Upper lobe of left lung (tissue), 6 donors: ENCODE measurements around the gene CARD11. TPM values are rescaled to one million over a fixed set of nuclear protein-coding genes. Genes with fewer than 3 reads are reported as not detected.

Source experiments
- ATAC-seq, 2 donors: fragments of 200-7000 bp; cut with Tn5 transposase; one replicate each; pipeline ENCODE4 v1.9.1; 2022; ENCODE audit warnings: mild to moderate bottlenecking in 2 of 2, moderate library complexity in 2 of 2; ENCODE audit not compliant: low FRiP score in 2 of 2
- DNase-seq, 2 donors: peaks; one replicate each; pipeline ENCODE4 v3.0.0-alpha.2; 2019 to 2020
- H3K27ac ChIP-seq, 4 donors: fragments of 200-600 bp; sonication (generic); one replicate each; pipeline ENCODE4 v1.5.1; 2016 to 2019
- H3K27me3 ChIP-seq, 4 donors: fragments of 200-600 bp; sonication (generic); one replicate each; pipeline ENCODE4 v1.5.1; 2017 to 2019
- H3K36me3 ChIP-seq, 4 donors: fragments of 200-600 bp; sonication (generic); one replicate each; pipeline ENCODE4 v1.5.1; 2016 to 2019
- H3K4me1 ChIP-seq, 4 donors: fragments of 200-600 bp; sonication (generic); one replicate each; pipeline ENCODE4 v1.5.1; 2018 to 2019
- H3K4me3 ChIP-seq, 4 donors: fragments of 200-600 bp; sonication (generic); one replicate each; pipeline ENCODE4 v1.5.1; 2017 to 2019; ENCODE audit warnings: mild to moderate bottlenecking in 2 of 4, moderate library complexity in 1 of 4
- H3K9me3 ChIP-seq, 4 donors: fragments of 200-600 bp; sonication (generic); one replicate each; pipeline ENCODE4 v1.5.1; 2018 to 2019
- CTCF ChIP-seq, 6 experiments: fragments of 450-650 bp in 4 of 6; fragments of 200-600 bp in 2 of 6; sonication (generic) in 2 of 6; IDR thresholded peaks; one replicate each; pipeline ENCODE4 v1.5.1; 2016 to 2019; ENCODE audit warnings: antibody characterized with exemption in 6 of 6
- EP300 ChIP-seq, 4 donors: sonication (generic); formaldehyde crosslinking; IDR thresholded peaks; one replicate each; pipeline ENCODE4 v1.5.1; 2017; ENCODE audit warnings: antibody characterized with exemption in 4 of 4, control low read depth in 2 of 4
- POLR2A ChIP-seq, 4 donors: fragments of 450-650 bp; IDR thresholded peaks; one replicate each; pipeline ENCODE4 v1.5.1; 2016 to 2017; ENCODE audit warnings: antibody characterized with exemption in 4 of 4, mild to moderate bottlenecking in 2 of 4
- POLR2AphosphoS5 ChIP-seq, 2 donors: sonication (generic); formaldehyde crosslinking; IDR thresholded peaks; one replicate each; pipeline ENCODE4 v1.5.1; 2017; ENCODE audit warnings: antibody characterized with exemption in 2 of 2
- WGBS, 2 donors: methylation state at CpG; one replicate each; pipeline ENCODE4 v1.1.5; 2017 to 2018; 5-methylcytosine and 5-hydroxymethylcytosine counted together
- total RNA-seq, 6 donors: library from RNA; depleted of rRNA in 4 of 6; stranded (reverse); fragments of >200 nt in 4 of 6; gene quantifications; one replicate each; pipeline versions ENCODE4 v1.1.0 to v1.2.1, GENCODE V29; 2016 to 2021
- donor health status: DM: no; HTN: no; CAD: no; lungs with moderate emphysema.
- donor health status: DM: no; HTN: yes; CAD: no; lungs with severe emphysema.

The CARD11 gene
- total RNA-seq, 6 donors from 2014 or later, result 2.8 to 16.8 (median 6.8) TPM

- TF ChIP-seq CTCF (IDR thresholded peaks at IDR 0.05) (peak; percentile 83 to 93 (median 88)), POLR2A (IDR thresholded peaks at IDR 0.05) (no peak)
- Histone ChIP-seq H3K27ac (peak overlapping the region in 1 of 4 donors; percentile 88), H3K27me3 (no peaks in the 10 kb centered on the region), H3K4me3 (no peak overlapping the region), H3K36me3 (no peaks in the 10 kb centered on the region), H3K4me1 (peaks cover 18 to 29% (median 24%) of the 10 kb centered on the region in 4 donors), H3K9me3 (no peaks in the 10 kb centered on the region)
- DNase-seq (peak in 1 of 2 donors; percentile 61), ATAC-seq (peak; percentile 42 to 71)
- WGBS, 2 donors, result 50 to 58% methylated on average over 9 to 17 of the region's 17 CpGs
These were observed 178.5 kb downstream of the CARD11 start for GRCh38 chr7:2864999-2865670.

GRCh38 chr7:2864204-2864985, 179.3 kb downstream of the CARD11 start:
- Histone ChIP-seq H3K27me3 (no peaks in the 10 kb centered on the region), H3K9me3 (no peaks in the 10 kb centered on the region), H3K27ac (peak overlapping the region; percentile 76 to 95 (median 88)), H3K4me3 (peak overlapping the region in 1 of 4 donors; percentile 15), H3K36me3 (no peaks in the 10 kb centered on the region), H3K4me1 (peaks cover 18 to 28% (median 24%) of the 10 kb centered on the region in 4 donors)
- no peak for DNase-seq
- no peak for TF ChIP-seq CTCF (IDR thresholded peaks at IDR 0.05)
- no peak for TF ChIP-seq POLR2AphosphoS5 (IDR thresholded peaks at IDR 0.05)
- no peak for TF ChIP-seq POLR2A (IDR thresholded peaks at IDR 0.05)
- TF ChIP-seq EP300 (IDR thresholded peaks at IDR 0.05), result no peak
- no peak for ATAC-seq
- WGBS, 2 donors, result 88 to 90% methylated on average over 12 of the region's 12 CpGs

- peak overlapping the region in 2 of 4 donors; percentile 1 to 15 for H3K4me3 ChIP-seq
- peaks cover 18 to 28% (median 24%) of the 10 kb centered on the region in 4 donors for H3K4me1 ChIP-seq
- no peaks in the 10 kb centered on the region for H3K36me3 ChIP-seq
- H3K27me3 ChIP-seq, result no peaks in the 10 kb centered on the region
- H3K27ac ChIP-seq, result peak overlapping the region; percentile 76 to 95 (median 88)
- no peaks in the 10 kb centered on the region for H3K9me3 ChIP-seq
- peak in 1 of 6 experiments; percentile 22 for TF ChIP-seq CTCF (IDR thresholded peaks at IDR 0.05)
- TF ChIP-seq EP300 (IDR thresholded peaks at IDR 0.05), result peak in 2 of 4 donors; percentile 32 to 41
- peak in 2 of 4 donors; percentile 18 to 81 for TF ChIP-seq POLR2A (IDR thresholded peaks at IDR 0.05)
- TF ChIP-seq POLR2AphosphoS5 (IDR thresholded peaks at IDR 0.05), result peak; percentile 83 to 92
- ATAC-seq, result peak; percentile 93 to 96
- DNase-seq, result peak; percentile 82 to 85
- 22 to 24% methylated on average over 17 to 18 of the region's 18 CpGs for WGBS, 2 donors
These were observed 180.1 kb downstream of the CARD11 start for GRCh38 chr7:2863461-2864066.

- Histone ChIP-seq H3K9me3 (no peaks in the 10 kb centered on the region), H3K36me3 (no peaks in the 10 kb centered on the region), H3K4me3 (peak overlapping the region in 2 of 4 donors; percentile 1 to 15), H3K27me3 (no peaks in the 10 kb centered on the region), H3K4me1 (peaks cover 18 to 28% (median 24%) of the 10 kb centered on the region in 4 donors), H3K27ac (peak overlapping the region; percentile 76 to 95 (median 88))
- DNase-seq (no peak), ATAC-seq (peak in 1 of 2 donors; percentile 1)
- TF ChIP-seq CTCF (IDR thresholded peaks at IDR 0.05) (no peak), EP300 (IDR thresholded peaks at IDR 0.05) (no peak), POLR2AphosphoS5 (IDR thresholded peaks at IDR 0.05) (no peak), POLR2A (IDR thresholded peaks at IDR 0.05) (no peak)
- 72 to 85% methylated on average over 22 of the region's 22 CpGs for WGBS, 2 donors
These were observed 180.8 kb downstream of the CARD11 start for GRCh38 chr7:2862831-2863361.
